Mesendoderm (in vitro differentiated cells): ENCODE results near the gene HK3.

ENCODE experiments used
- DNase-seq: peaks from one replicate; pipeline ENCODE4 v3.0.0; 2013
- H2AK5ac ChIP-seq: 2 replicates; pipeline ENCODE4 v1.6.1; 2013; ENCODE audit warnings: low read length, inconsistent platforms
- H2BK120ac ChIP-seq: 2 replicates; pipeline ENCODE4 v1.6.1; 2013; ENCODE audit warnings: low read depth, mild to moderate bottlenecking, low read length, moderate library complexity, mixed read lengths
- H2BK15ac ChIP-seq: replicated peaks from 2 replicates; pipeline ENCODE4 v1.6.1; 2013; ENCODE audit warnings: low read depth, mild to moderate bottlenecking, moderate library complexity
- H2BK5ac ChIP-seq: 2 replicates; pipeline ENCODE4 v1.6.1; 2013; ENCODE audit warnings: low read length, inconsistent platforms
- H3K18ac ChIP-seq: 2 replicates; pipeline ENCODE4 v1.6.1; 2013; ENCODE audit warnings: mild to moderate bottlenecking, low read length, mixed read lengths
- H3K23ac ChIP-seq: one replicate; pipeline ENCODE4 v1.6.1; 2013; ENCODE audit warnings: low read length
- H3K27ac ChIP-seq: 2 replicates; pipeline ENCODE4 v1.5.1; 2013; ENCODE audit warnings: low read depth, mild to moderate bottlenecking, inconsistent platforms, low read length, moderate library complexity
- H3K27me3 ChIP-seq: 2 replicates; pipeline ENCODE4 v1.6.1; 2013; ENCODE audit warnings: low read length, control low read depth, mild to moderate bottlenecking, inconsistent platforms; ENCODE audit not compliant: insufficient read depth, poor library complexity
- H3K36me3 ChIP-seq: 2 replicates; pipeline ENCODE4 v1.6.1; 2013; ENCODE audit warnings: low read length, inconsistent platforms; ENCODE audit not compliant: control insufficient read depth, insufficient read depth
- H3K4ac ChIP-seq: one replicate; pipeline ENCODE4 v1.6.1; 2013; ENCODE audit warnings: low read depth, mild to moderate bottlenecking, low read length, moderate library complexity
- H3K4me1 ChIP-seq: 2 replicates; pipeline ENCODE4 v1.6.1; 2013; ENCODE audit warnings: low read depth, low read length, inconsistent platforms; ENCODE audit not compliant: control insufficient read depth
- H3K4me2 ChIP-seq: 2 replicates; pipeline ENCODE4 v1.6.1; 2013; ENCODE audit warnings: low read length
- H3K4me3 ChIP-seq: 2 replicates; pipeline ENCODE4 v1.5.1; 2013; ENCODE audit warnings: mild to moderate bottlenecking, low read length
- H3K56ac ChIP-seq: one replicate; pipeline ENCODE4 v1.6.1; 2013; ENCODE audit warnings: low read length
- H3K79me1 ChIP-seq: 2 replicates; pipeline ENCODE4 v1.6.1; 2013; ENCODE audit warnings: low read length, inconsistent platforms
- H3K79me2 ChIP-seq: 2 replicates; pipeline ENCODE4 v1.6.1; 2013; ENCODE audit warnings: mild to moderate bottlenecking, low read length; ENCODE audit not compliant: control insufficient read depth, insufficient read depth
- H3K9ac ChIP-seq: 2 replicates; pipeline ENCODE4 v1.6.1; 2013; ENCODE audit warnings: low read length, inconsistent platforms
- H4K5ac ChIP-seq: one replicate; pipeline ENCODE4 v1.6.1; 2013; ENCODE audit warnings: low read length
- H4K8ac ChIP-seq: one replicate; pipeline ENCODE4 v1.6.1; 2013; ENCODE audit warnings: low read depth, mild to moderate bottlenecking, control low read depth, low read length, moderate library complexity
- WGBS: extraction: QIAGEN DNeasy Blood & Tissue Kit; methylation state at CpG from one replicate; pipeline ENCODE4 v1.1.7; 2013; ENCODE audit warnings: low lambda C conversion rate, missing lambda C conversion rate; ENCODE audit not compliant: insufficient coverage; ENCODE audit errors: extremely low coverage; 5-methylcytosine and 5-hydroxymethylcytosine counted together

HK3 gene

GRCh38 chr5:176889321-176890280, 9.5 kb downstream of the HK3 start:
- H2BK120ac ChIP-seq: no peak overlapping the region
- H3K23ac ChIP-seq: no peak overlapping the region
- no peaks in the 10 kb centered on the region for H3K79me1 ChIP-seq
- no peaks in the 10 kb centered on the region for H3K36me3 ChIP-seq
- no peak overlapping the region for H2AK5ac ChIP-seq
- no peak overlapping the region for H2BK5ac ChIP-seq
- no peak overlapping the region for H4K8ac ChIP-seq
- no peak overlapping the region for H3K18ac ChIP-seq
- H4K5ac ChIP-seq: no peak overlapping the region
- DNase-seq: no peak
- no peak overlapping the region for H3K56ac ChIP-seq
- H2BK15ac ChIP-seq: no peak overlapping the region
- H3K4ac ChIP-seq: no peak overlapping the region
- H3K27ac ChIP-seq: no peak overlapping the region
- H3K4me3 ChIP-seq: no peak overlapping the region
- no CpG with 5 or more reads among the region's 24 CpGs for WGBS
- H3K4me1 ChIP-seq: no peaks in the 10 kb centered on the region
- no peak overlapping the region for H3K4me2 ChIP-seq
- no peaks in the 10 kb centered on the region for H3K79me2 ChIP-seq
- H3K27me3 ChIP-seq: no peaks in the 10 kb centered on the region
- H3K9ac ChIP-seq: no peak overlapping the region

GRCh38 chr5:176888865-176889165, 10.3 kb downstream of the HK3 start:
- H3K4me3 ChIP-seq: no peak overlapping the region
- WGBS: no CpG with 5 or more reads among the region's 1 CpG
- H3K36me3 ChIP-seq: no peaks in the 10 kb centered on the region
- H3K4me1 ChIP-seq: no peaks in the 10 kb centered on the region
- no peak overlapping the region for H4K5ac ChIP-seq
- H2AK5ac ChIP-seq: no peak overlapping the region
- no peak overlapping the region for H3K18ac ChIP-seq
- no peak overlapping the region for H2BK120ac ChIP-seq
- no peak overlapping the region for H3K4ac ChIP-seq
- no peak overlapping the region for H3K27ac ChIP-seq
- no peaks in the 10 kb centered on the region for H3K27me3 ChIP-seq
- no peak overlapping the region for H2BK5ac ChIP-seq
- H3K4me2 ChIP-seq: no peak overlapping the region
- H3K23ac ChIP-seq: no peak overlapping the region
- no peak overlapping the region for H3K9ac ChIP-seq
- H3K56ac ChIP-seq: no peak overlapping the region
- H3K79me1 ChIP-seq: no peaks in the 10 kb centered on the region
- DNase-seq: no peak
- H4K8ac ChIP-seq: no peak overlapping the region
- H3K79me2 ChIP-seq: no peaks in the 10 kb centered on the region
- no peak overlapping the region for H2BK15ac ChIP-seq

GRCh38 chr5:176888016-176888864, 10.9 kb downstream of the HK3 start:
- no peak for DNase-seq
- no peak overlapping the region for H3K23ac ChIP-seq
- no peak overlapping the region for H2BK120ac ChIP-seq
- no peak overlapping the region for H3K27ac ChIP-seq
- WGBS: no CpG with 5 or more reads among the region's 27 CpGs
- H3K9ac ChIP-seq: no peak overlapping the region
- H3K36me3 ChIP-seq: no peaks in the 10 kb centered on the region
- no peak overlapping the region for H2BK15ac ChIP-seq
- H3K4me1 ChIP-seq: no peaks in the 10 kb centered on the region
- H4K8ac ChIP-seq: no peak overlapping the region
- no peak overlapping the region for H4K5ac ChIP-seq
- H2AK5ac ChIP-seq: no peak overlapping the region
- H3K4me3 ChIP-seq: no peak overlapping the region
- no peaks in the 10 kb centered on the region for H3K79me1 ChIP-seq
- H3K18ac ChIP-seq: no peak overlapping the region
- no peak overlapping the region for H3K56ac ChIP-seq
- no peak overlapping the region for H3K4me2 ChIP-seq
- H3K27me3 ChIP-seq: no peaks in the 10 kb centered on the region
- H3K4ac ChIP-seq: no peak overlapping the region
- H3K79me2 ChIP-seq: no peaks in the 10 kb centered on the region
- no peak overlapping the region for H2BK5ac ChIP-seq

GRCh38 chr5:176887252-176887849, 11.8 kb downstream of the HK3 start:
- Histone ChIP-seq H3K9ac (no peak overlapping the region), H4K8ac (no peak overlapping the region), H3K4me2 (no peak overlapping the region), H3K4me1 (no peaks in the 10 kb centered on the region), H2BK15ac (no peak overlapping the region), H3K4me3 (no peak overlapping the region), H2AK5ac (no peak overlapping the region), H2BK120ac (no peak overlapping the region), H3K56ac (no peak overlapping the region), H3K79me2 (no peaks in the 10 kb centered on the region), H4K5ac (no peak overlapping the region), H3K36me3 (no peaks in the 10 kb centered on the region), H3K23ac (no peak overlapping the region), H3K4ac (no peak overlapping the region), H3K79me1 (no peaks in the 10 kb centered on the region), H3K18ac (no peak overlapping the region), H3K27me3 (no peaks in the 10 kb centered on the region), H2BK5ac (no peak overlapping the region), H3K27ac (no peak overlapping the region)
- no CpG with 5 or more reads among the region's 28 CpGs for WGBS
- no peak for DNase-seq

- H3K27me3 ChIP-seq: no peaks in the 10 kb centered on the region
Measured at GRCh38 chr5:176886336-176887251, 12.6 kb downstream of the HK3 start.

More at GRCh38 chr5:176886336-176887251, 12.6 kb downstream of the HK3 start:
- Histone ChIP-seq H3K79me1 (no peaks in the 10 kb centered on the region), H4K5ac (no peak overlapping the region), H4K8ac (no peak overlapping the region), H3K27ac (no peak overlapping the region), H3K56ac (no peak overlapping the region), H2AK5ac (no peak overlapping the region), H3K23ac (no peak overlapping the region), H2BK15ac (no peak overlapping the region), H3K79me2 (no peaks in the 10 kb centered on the region), H3K18ac (no peak overlapping the region), H2BK5ac (no peak overlapping the region), H3K4me1 (no peaks in the 10 kb centered on the region), H3K36me3 (no peaks in the 10 kb centered on the region), H3K4me3 (no peak overlapping the region), H3K9ac (no peak overlapping the region), H2BK120ac (no peak overlapping the region), H3K4me2 (no peak overlapping the region), H3K4ac (no peak overlapping the region)
- WGBS: no CpG with 5 or more reads among the region's 13 CpGs
- DNase-seq: no peak
